ENCODE measurements around the gene AGXT2. TPM values are rescaled to one million over a fixed set of nuclear protein-coding genes. Genes with fewer than 3 reads are reported as not detected.

AGXT2 gene
- total and polyA plus RNA-seq, 4 donors = 49.4 to 67.9 (median 50.6) TPM

GRCh38 chr5:35031276-35031675, 16.5 kb downstream of the AGXT2 start:
- H3K4me1 ChIP-seq (ENCODE audit: control insufficient read depth in 4 of 4, insufficient read depth in 4 of 4, low read length in 3 of 4) = peaks cover 3 to 26% (median 21%) of the 10 kb centered on the region in 4 donors
- DNase-seq (ENCODE audit: low spot score) = no peak
- H3K27me3 ChIP-seq (ENCODE audit: control insufficient read depth in 4 of 4, insufficient read depth in 4 of 4, low read length in 3 of 4) = no peaks in the 10 kb centered on the region
- peaks cover 2 to 38% (median 14%) of the 10 kb centered on the region in 4 donors for H3K36me3 ChIP-seq (ENCODE audit: control insufficient read depth in 4 of 4, insufficient read depth in 3 of 4, low read depth in 1 of 4, low read length in 3 of 4)
- no peak overlapping the region for H3K27ac ChIP-seq (ENCODE audit: low read depth in 1 of 2, low read length in 2 of 2)
- no peak overlapping the region for H3K9ac ChIP-seq (ENCODE audit: low read depth in 1 of 2, low read length in 2 of 2)
- no peak overlapping the region for H3K4me3 ChIP-seq (ENCODE audit: low read depth in 1 of 3, low read length in 3 of 3)
- no peaks in the 10 kb centered on the region for H3K9me3 ChIP-seq (ENCODE audit: control insufficient read depth in 4 of 4, low read length in 3 of 4)
- TF ChIP-seq GABPA (IDR thresholded peaks at IDR 0.05 in 1 of 2, conservative IDR thresholded peaks at IDR 0.05 in 1 of 2) (no peak), NR2F2 (IDR thresholded peaks at IDR 0.05) (no peak), RXRA (IDR thresholded peaks at IDR 0.05) (no peak), JUND (IDR thresholded peaks at IDR 0.05) (no peak), SP1 (IDR thresholded peaks at IDR 0.05) (no peak), TAF1 (conservative IDR thresholded peaks at IDR 0.05) (no peak), YY1 (IDR thresholded peaks at IDR 0.05) (no peak), EGR1 (IDR thresholded peaks at IDR 0.05; ENCODE audit: low read depth in 2 of 2) (no peak), HNF4A (conservative IDR thresholded peaks at IDR 0.05) (no peak), FOXA1 (IDR thresholded peaks at IDR 0.05) (no peak), RAD21 (IDR thresholded peaks at IDR 0.05) (no peak), HNF4G (IDR thresholded peaks at IDR 0.05) (no peak), CTCF (IDR thresholded peaks at IDR 0.05; ENCODE audit: low read depth, low read length, missing input control) (no peak), FOXA2 (IDR thresholded peaks at IDR 0.05) (no peak)
- TF ChIP-seq, protein P1, sequence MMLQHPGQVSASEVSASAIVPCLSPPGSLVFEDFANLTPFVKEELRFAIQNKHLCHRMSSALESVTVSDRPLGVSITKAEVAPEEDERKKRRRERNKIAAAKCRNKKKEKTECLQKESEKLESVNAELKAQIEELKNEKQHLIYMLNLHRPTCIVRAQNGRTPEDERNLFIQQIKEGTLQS (IDR thresholded peaks at IDR 0.05) = no peak
- TF ChIP-seq, protein P2, sequence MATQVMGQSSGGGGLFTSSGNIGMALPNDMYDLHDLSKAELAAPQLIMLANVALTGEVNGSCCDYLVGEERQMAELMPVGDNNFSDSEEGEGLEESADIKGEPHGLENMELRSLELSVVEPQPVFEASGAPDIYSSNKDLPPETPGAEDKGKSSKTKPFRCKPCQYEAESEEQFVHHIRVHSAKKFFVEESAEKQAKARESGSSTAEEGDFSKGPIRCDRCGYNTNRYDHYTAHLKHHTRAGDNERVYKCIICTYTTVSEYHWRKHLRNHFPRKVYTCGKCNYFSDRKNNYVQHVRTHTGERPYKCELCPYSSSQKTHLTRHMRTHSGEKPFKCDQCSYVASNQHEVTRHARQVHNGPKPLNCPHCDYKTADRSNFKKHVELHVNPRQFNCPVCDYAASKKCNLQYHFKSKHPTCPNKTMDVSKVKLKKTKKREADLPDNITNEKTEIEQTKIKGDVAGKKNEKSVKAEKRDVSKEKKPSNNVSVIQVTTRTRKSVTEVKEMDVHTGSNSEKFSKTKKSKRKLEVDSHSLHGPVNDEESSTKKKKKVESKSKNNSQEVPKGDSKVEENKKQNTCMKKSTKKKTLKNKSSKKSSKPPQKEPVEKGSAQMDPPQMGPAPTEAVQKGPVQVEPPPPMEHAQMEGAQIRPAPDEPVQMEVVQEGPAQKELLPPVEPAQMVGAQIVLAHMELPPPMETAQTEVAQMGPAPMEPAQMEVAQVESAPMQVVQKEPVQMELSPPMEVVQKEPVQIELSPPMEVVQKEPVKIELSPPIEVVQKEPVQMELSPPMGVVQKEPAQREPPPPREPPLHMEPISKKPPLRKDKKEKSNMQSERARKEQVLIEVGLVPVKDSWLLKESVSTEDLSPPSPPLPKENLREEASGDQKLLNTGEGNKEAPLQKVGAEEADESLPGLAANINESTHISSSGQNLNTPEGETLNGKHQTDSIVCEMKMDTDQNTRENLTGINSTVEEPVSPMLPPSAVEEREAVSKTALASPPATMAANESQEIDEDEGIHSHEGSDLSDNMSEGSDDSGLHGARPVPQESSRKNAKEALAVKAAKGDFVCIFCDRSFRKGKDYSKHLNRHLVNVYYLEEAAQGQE (IDR thresholded peaks at IDR 0.05) = no peak
- TF ChIP-seq, protein P3, sequence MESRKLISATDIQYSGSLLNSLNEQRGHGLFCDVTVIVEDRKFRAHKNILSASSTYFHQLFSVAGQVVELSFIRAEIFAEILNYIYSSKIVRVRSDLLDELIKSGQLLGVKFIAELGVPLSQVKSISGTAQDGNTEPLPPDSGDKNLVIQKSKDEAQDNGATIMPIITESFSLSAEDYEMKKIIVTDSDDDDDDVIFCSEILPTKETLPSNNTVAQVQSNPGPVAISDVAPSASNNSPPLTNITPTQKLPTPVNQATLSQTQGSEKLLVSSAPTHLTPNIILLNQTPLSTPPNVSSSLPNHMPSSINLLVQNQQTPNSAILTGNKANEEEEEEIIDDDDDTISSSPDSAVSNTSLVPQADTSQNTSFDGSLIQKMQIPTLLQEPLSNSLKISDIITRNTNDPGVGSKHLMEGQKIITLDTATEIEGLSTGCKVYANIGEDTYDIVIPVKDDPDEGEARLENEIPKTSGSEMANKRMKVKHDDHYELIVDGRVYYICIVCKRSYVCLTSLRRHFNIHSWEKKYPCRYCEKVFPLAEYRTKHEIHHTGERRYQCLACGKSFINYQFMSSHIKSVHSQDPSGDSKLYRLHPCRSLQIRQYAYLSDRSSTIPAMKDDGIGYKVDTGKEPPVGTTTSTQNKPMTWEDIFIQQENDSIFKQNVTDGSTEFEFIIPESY (IDR thresholded peaks at IDR 0.05) = no peak
- TF ChIP-seq, protein P4, sequence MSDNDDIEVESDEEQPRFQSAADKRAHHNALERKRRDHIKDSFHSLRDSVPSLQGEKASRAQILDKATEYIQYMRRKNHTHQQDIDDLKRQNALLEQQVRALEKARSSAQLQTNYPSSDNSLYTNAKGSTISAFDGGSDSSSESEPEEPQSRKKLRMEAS (IDR thresholded peaks at IDR 0.05) = no peak
- WGBS = 93% methylated on average over 5 of the region's 5 CpGs
